ENCODE measurements around the gene SRPK3.

GRCh38 chrX:153734871-153735270, 46.0 kb upstream of the SRPK3 start:
- TF ChIP-seq CTCF (optimal IDR thresholded peaks at IDR 0.05 in 1 of 3, IDR thresholded peaks at IDR 0.05 in 1 of 3, conservative IDR thresholded peaks at IDR 0.05 in 1 of 3; ENCODE audit: extremely low read depth in 1 of 3, insufficient read depth in 2 of 3, low read length in 3 of 3) (no peak), EZH2 (IDR thresholded peaks at IDR 0.05; ENCODE audit: low read length) (no peak)

Data from keratinocyte (primary cell).